Nephron (organoid): ENCODE data around the gene RADIL.

Experiments used
- H3K27ac Mint-ChIP-seq, 3 experiments: 2 replicates each; pipeline ENCODE4 v1.8.0; 2020; ENCODE audit warnings: mixed read lengths in 3 of 3, mild to moderate bottlenecking in 2 of 3, moderate library complexity in 1 of 3
- H3K27me3 Mint-ChIP-seq: 2 replicates; pipeline ENCODE4 v1.8.0; 2021; ENCODE audit warnings: low read depth, mild to moderate bottlenecking, moderate library complexity, mixed read lengths
- H3K36me3 Mint-ChIP-seq: 2 replicates; pipeline ENCODE4 v1.8.0; 2020; ENCODE audit warnings: low read depth, mixed read lengths
- H3K4me1 Mint-ChIP-seq: 2 replicates; pipeline ENCODE4 v1.8.0; 2020; ENCODE audit warnings: mixed read lengths
- H3K4me3 Mint-ChIP-seq, 3 experiments: 2 replicates each; pipeline ENCODE4 v1.8.0; 2020; ENCODE audit warnings: mild to moderate bottlenecking in 3 of 3, mixed read lengths in 3 of 3, moderate library complexity in 2 of 3
- H3K9me3 Mint-ChIP-seq: 2 replicates; pipeline ENCODE4 v1.8.0; 2020; ENCODE audit warnings: mixed read lengths
- TF ChIP-seq, protein P1 (sequence below), 3 experiments: fragments of 200-600 bp; sonication (generic); IDR thresholded peaks; one replicate each; pipeline ENCODE4 v1.5.0; 2021; ENCODE audit warnings: antibody characterized with exemption in 3 of 3; ENCODE audit not compliant: unreplicated experiment in 3 of 3

The RADIL gene

GRCh38 chr7:4861673-4862072, 21.8 kb downstream of the RADIL start, which contains the start of gene PAPOLB:
PAPOLB (minus strand) TSS chr7:4862030; CDS start chr7:4861810, 220 bp downstream.
- TF ChIP-seq, protein P1, sequence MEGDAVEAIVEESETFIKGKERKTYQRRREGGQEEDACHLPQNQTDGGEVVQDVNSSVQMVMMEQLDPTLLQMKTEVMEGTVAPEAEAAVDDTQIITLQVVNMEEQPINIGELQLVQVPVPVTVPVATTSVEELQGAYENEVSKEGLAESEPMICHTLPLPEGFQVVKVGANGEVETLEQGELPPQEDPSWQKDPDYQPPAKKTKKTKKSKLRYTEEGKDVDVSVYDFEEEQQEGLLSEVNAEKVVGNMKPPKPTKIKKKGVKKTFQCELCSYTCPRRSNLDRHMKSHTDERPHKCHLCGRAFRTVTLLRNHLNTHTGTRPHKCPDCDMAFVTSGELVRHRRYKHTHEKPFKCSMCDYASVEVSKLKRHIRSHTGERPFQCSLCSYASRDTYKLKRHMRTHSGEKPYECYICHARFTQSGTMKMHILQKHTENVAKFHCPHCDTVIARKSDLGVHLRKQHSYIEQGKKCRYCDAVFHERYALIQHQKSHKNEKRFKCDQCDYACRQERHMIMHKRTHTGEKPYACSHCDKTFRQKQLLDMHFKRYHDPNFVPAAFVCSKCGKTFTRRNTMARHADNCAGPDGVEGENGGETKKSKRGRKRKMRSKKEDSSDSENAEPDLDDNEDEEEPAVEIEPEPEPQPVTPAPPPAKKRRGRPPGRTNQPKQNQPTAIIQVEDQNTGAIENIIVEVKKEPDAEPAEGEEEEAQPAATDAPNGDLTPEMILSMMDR (IDR thresholded peaks at IDR 0.05; ENCODE audit: unreplicated experiment in 3 of 3): no peak

GRCh38 chr7:4861227-4861626, 22.3 kb downstream of the RADIL start:
- H3K27ac Mint-ChIP-seq: no peak overlapping the region
- TF ChIP-seq, protein P1 (IDR thresholded peaks at IDR 0.05; ENCODE audit: unreplicated experiment in 3 of 3): no peak
- H3K4me1 Mint-ChIP-seq: no peaks in the 10 kb centered on the region
- H3K36me3 Mint-ChIP-seq: peaks cover 4% of the 10 kb centered on the region
- no peaks in the 10 kb centered on the region for H3K27me3 Mint-ChIP-seq
- no peak overlapping the region for H3K4me3 Mint-ChIP-seq
- peaks cover 17% of the 10 kb centered on the region for H3K9me3 Mint-ChIP-seq

More at GRCh38 chr7:4861673-4862072, 21.8 kb downstream of the RADIL start, which contains the start of gene PAPOLB:
- Mint-ChIP-seq H3K4me1 (no peaks in the 10 kb centered on the region), H3K36me3 (peaks cover 4% of the 10 kb centered on the region), H3K9me3 (peaks cover 21% of the 10 kb centered on the region), H3K27me3 (no peaks in the 10 kb centered on the region), H3K4me3 (no peak within 1 kb of the TSS), H3K27ac (no peak within 1 kb of the TSS)

DNA sequence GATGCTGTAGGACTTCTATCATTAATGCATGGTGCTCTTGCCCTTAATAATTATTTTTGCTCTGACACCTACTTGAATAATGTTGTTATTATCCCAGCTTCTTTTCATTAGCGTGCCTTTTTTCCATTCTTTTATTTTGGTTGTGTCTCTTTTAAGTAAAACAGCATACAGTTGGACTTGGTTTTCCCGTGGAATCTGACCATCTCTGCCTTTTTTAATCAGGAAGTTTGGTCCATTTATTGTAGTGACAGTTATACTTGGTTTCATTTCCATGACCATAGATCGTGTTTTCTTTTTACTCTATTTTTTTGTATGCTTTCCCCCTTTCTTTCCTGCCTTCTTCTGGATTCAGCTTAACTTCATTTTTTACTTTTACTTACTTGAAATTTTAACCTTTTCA, 26.3 kb downstream of the RADIL start:
- no peaks in the 10 kb centered on the region for H3K36me3 Mint-ChIP-seq
- TF ChIP-seq, protein P1 (IDR thresholded peaks at IDR 0.05; ENCODE audit: unreplicated experiment in 3 of 3): no peak
- no peaks in the 10 kb centered on the region for H3K27me3 Mint-ChIP-seq
- H3K9me3 Mint-ChIP-seq: peaks cover 3% of the 10 kb centered on the region
- no peak overlapping the region for H3K27ac Mint-ChIP-seq
- H3K4me3 Mint-ChIP-seq: no peak overlapping the region
- no peaks in the 10 kb centered on the region for H3K4me1 Mint-ChIP-seq

DNA sequence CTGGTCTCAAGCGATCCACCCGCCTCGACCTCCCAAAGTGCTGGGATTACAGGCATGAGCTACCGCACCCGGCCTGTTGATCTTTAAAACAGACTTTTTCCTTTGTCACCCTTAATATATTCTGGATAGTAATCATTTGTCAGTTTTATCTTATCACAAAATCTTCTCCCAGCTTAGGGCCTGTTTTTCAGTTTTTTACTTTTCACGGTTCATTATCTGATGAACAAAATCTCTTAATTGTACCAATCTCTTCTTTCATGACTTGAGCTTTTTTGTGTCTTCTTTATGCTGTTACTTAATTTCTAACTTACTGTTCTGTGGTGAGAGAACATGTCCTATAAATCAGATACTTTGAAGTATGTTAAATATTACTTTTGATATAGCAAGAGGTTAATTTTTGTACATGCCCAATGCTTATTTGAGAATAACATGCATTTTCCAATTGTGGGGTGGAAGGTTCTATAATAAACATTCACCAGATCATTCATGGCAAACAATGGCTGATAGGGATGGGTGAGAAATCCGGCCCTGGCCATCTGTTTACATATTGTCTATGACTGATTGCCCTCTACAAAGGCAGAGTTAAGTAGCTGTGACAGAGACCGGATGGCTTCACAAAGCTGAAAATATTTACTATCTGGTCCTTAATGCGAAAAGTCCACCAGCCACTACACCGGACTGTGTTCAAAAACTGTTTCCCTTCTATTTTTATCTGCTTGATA, 27.0 kb downstream of the RADIL start:
- H3K4me3 Mint-ChIP-seq: no peak overlapping the region

GRCh38 chr7:4854916-4855315, 28.6 kb downstream of the RADIL start:
- H3K4me3 Mint-ChIP-seq: no peak overlapping the region
- H3K27me3 Mint-ChIP-seq: peaks cover 3% of the 10 kb centered on the region
- H3K36me3 Mint-ChIP-seq: no peaks in the 10 kb centered on the region
- H3K4me1 Mint-ChIP-seq: no peaks in the 10 kb centered on the region
- H3K9me3 Mint-ChIP-seq: peaks cover 12% of the 10 kb centered on the region
- no peak overlapping the region for H3K27ac Mint-ChIP-seq
- TF ChIP-seq, protein P1 (IDR thresholded peaks at IDR 0.05; ENCODE audit: unreplicated experiment in 3 of 3): no peak

More for the DNA sequence above, 27.0 kb downstream of the RADIL start:
- H3K27ac Mint-ChIP-seq: no peak overlapping the region
- H3K4me1 Mint-ChIP-seq: no peaks in the 10 kb centered on the region
- TF ChIP-seq, protein P1 (IDR thresholded peaks at IDR 0.05; ENCODE audit: unreplicated experiment in 3 of 3): no peak
- peaks cover 6% of the 10 kb centered on the region for H3K9me3 Mint-ChIP-seq
- no peaks in the 10 kb centered on the region for H3K36me3 Mint-ChIP-seq
- H3K27me3 Mint-ChIP-seq: no peaks in the 10 kb centered on the region
